GM12801 (cell line): ENCODE results near the gene FAM174A.

Source experiments
- TF ChIP-seq, protein P1 (sequence below): IDR thresholded peaks from one replicate; pipeline ENCODE4 v1.5.1; 2011; ENCODE audit warnings: control low read depth; ENCODE audit not compliant: insufficient read length; ENCODE audit errors: extremely low read depth

FAM174A gene

DNA sequence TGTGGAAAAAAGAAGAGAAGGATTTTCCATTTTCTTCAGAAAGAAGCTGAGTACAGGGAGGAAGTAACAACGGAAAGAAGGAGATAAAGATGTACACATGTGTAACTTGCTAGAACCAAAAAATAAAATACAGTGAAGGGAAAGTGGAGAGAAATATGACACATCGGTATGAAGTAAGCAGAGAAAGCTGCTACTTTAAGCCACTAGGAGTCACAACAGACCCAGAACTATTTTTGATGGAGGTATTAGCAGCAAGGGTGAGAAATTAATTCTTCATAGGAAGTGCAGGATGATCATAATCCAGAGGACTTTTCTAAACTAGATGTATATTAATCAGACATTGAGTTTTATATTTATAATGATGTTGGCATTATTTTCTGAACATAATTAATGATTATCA, 88.5 kb downstream of the FAM174A start:
- TF ChIP-seq, protein P1, sequence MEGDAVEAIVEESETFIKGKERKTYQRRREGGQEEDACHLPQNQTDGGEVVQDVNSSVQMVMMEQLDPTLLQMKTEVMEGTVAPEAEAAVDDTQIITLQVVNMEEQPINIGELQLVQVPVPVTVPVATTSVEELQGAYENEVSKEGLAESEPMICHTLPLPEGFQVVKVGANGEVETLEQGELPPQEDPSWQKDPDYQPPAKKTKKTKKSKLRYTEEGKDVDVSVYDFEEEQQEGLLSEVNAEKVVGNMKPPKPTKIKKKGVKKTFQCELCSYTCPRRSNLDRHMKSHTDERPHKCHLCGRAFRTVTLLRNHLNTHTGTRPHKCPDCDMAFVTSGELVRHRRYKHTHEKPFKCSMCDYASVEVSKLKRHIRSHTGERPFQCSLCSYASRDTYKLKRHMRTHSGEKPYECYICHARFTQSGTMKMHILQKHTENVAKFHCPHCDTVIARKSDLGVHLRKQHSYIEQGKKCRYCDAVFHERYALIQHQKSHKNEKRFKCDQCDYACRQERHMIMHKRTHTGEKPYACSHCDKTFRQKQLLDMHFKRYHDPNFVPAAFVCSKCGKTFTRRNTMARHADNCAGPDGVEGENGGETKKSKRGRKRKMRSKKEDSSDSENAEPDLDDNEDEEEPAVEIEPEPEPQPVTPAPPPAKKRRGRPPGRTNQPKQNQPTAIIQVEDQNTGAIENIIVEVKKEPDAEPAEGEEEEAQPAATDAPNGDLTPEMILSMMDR, result no peak

DNA sequence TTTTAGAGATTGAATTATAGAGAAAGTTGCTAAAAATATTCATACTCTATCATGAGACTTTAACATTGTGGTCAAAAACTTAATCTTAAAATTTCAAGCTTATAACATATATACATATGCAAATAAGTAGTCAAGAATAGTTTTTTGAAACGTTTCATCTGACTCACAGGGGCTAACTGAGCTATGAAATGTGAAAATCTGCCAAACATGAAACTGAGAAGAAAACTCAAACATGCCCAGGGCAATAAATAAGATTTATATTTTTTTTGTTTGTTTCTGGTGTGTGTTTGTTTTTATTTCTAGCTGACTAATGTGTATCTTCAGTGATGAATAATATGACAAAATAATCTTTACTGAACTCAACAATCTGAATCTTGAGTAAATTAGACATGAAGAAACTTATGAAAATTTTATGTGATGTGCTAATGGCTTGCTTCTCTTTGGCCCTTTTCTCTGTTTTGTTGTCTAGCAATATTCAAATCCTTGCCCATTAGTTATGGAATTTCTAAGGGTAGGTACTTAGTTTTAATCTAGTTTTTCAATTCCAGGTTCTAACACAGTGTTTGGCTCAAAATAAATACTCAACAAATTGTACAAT, 99.9 kb downstream of the FAM174A start:
- TF ChIP-seq, protein P1, result no peak
